Measurements from ENCODE around the gene SDK2.

GRCh38 chr17:73653810-73654209 is 9.6 kb upstream of the SDK2 start:
- no peak for TF ChIP-seq CHD4 (IDR thresholded peaks at IDR 0.05; ENCODE audit: insufficient read depth, insufficient replicate concordance, low read depth, low read length, poor library complexity, severe bottlenecking)
- no peak for TF ChIP-seq CTCF (IDR thresholded peaks at IDR 0.05 in 2 of 3, conservative IDR thresholded peaks at IDR 0.05 in 1 of 3; ENCODE audit: insufficient read depth in 2 of 3, low read depth in 1 of 3, low read length in 3 of 3)
- no peak for TF ChIP-seq NCOA4 (IDR thresholded peaks at IDR 0.05; ENCODE audit: partially characterized antibody)
- no peak for TF ChIP-seq ESRRA (IDR thresholded peaks at IDR 0.05; ENCODE audit: borderline replicate concordance, low read depth)
- no peak for TF ChIP-seq TCF7L2 (IDR thresholded peaks at IDR 0.05; ENCODE audit: low read depth, low read length)
- no peak for TF ChIP-seq KLF10 (CRISPR knock-in tag; IDR thresholded peaks at IDR 0.05)
- no peak for TF ChIP-seq ZBTB34 (CRISPR knock-in tag; IDR thresholded peaks at IDR 0.05)
- no peak for TF ChIP-seq MYBL2 (IDR thresholded peaks at IDR 0.05; ENCODE audit: low read depth)
- no peak for TF ChIP-seq MYBL2 (CRISPR knock-in tag; IDR thresholded peaks at IDR 0.05; ENCODE audit: borderline replicate concordance)
- TF ChIP-seq STAT6 (CRISPR knock-in tag; IDR thresholded peaks at IDR 0.05), result no peak
- TF ChIP-seq MAFF (IDR thresholded peaks at IDR 0.05; ENCODE audit: low read length), result no peak
- TF ChIP-seq CBX2 (IDR thresholded peaks at IDR 0.05; ENCODE audit: insufficient read depth, low read length, poor library complexity, severe bottlenecking), result no peak
- TF ChIP-seq MAZ (CRISPR knock-in tag; conservative IDR thresholded peaks at IDR 0.05 in 1 of 2, IDR thresholded peaks at IDR 0.05 in 1 of 2), result no peak
- no peak for TF ChIP-seq MEF2A (IDR thresholded peaks at IDR 0.05; ENCODE audit: control insufficient read depth, low read depth, low read length)

Measured in K562 (cell line).